HG03097 (cell line): ENCODE results near the gene TRIM58.
A peak's percentile ranks its signal among the peaks of the same experiment; 100 is the strongest.

Experiments
- ATAC-seq: cut with Tn5 transposase; IDR thresholded peaks from one replicate; pipeline ENCODE4 v1.9.1; 2021; ENCODE audit not compliant: unreplicated experiment, low FRiP score

The TRIM58 gene, protein sequence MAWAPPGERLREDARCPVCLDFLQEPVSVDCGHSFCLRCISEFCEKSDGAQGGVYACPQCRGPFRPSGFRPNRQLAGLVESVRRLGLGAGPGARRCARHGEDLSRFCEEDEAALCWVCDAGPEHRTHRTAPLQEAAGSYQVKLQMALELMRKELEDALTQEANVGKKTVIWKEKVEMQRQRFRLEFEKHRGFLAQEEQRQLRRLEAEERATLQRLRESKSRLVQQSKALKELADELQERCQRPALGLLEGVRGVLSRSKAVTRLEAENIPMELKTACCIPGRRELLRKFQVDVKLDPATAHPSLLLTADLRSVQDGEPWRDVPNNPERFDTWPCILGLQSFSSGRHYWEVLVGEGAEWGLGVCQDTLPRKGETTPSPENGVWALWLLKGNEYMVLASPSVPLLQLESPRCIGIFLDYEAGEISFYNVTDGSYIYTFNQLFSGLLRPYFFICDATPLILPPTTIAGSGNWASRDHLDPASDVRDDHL

GRCh38 chr1:247857069-247857984 lies at the start of gene TRIM58:
Gene TRIM58 (plus strand): TSS chr1:247857187. CDS start chr1:247857247, 60 bp downstream.
- ATAC-seq = peak; percentile 59

- ATAC-seq = no peak
These were observed 44.4 kb upstream of the TRIM58 start for GRCh38 chr1:247812637-247813036.

DNA sequence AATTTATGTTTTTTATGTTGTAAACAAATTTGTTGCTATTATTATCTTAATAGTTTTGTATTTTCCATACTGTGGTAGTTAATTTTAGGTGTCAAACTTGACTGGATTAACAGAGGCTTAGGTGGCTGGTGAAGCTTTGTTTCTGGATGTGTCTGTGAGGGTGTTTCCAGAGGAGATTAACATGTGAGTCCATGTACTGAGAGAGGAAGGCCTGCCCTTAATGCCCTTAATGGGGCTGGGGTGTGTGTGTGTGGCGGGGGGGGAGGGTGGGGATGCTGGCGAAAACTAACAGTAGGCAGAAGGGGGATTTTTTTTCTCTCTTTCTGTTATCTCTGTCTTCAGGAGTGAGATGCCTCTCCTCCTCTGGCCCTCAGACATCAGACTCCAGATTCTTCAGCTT lies 34.9 kb upstream of the TRIM58 start:
- ATAC-seq = no peak

DNA sequence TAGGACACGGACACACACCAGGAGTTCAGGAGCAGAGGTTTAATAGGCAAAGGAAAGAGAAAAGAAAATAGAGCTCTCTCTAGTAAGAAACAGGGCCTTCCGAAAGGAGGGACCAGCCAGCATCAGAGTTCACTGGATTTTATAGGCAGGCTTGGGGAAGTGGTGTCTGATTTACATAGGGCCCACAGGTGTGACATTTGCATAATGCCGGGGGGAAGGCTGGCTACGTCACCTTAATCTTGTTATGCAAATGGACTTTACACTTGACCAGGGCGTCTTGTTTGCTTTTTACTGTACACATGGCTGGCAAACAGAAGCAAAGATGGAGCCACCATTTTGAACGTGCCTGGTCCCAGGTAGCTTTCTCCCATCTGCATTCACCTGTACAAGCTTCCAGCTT lies 33.0 kb upstream of the TRIM58 start, which contains the start of gene OR14A16:
OR14A16 (minus strand) TSS at position 97 of the 400 bp plus-strand sequence. CDS start 8,390 bp downstream, outside the sequence.
- ATAC-seq = no peak

GRCh38 chr1:247825362-247825761 lies 31.6 kb upstream of the TRIM58 start:
- ATAC-seq = no peak

- ATAC-seq = no peak
These were observed 27.3 kb upstream of the TRIM58 start for GRCh38 chr1:247829656-247830055.

DNA sequence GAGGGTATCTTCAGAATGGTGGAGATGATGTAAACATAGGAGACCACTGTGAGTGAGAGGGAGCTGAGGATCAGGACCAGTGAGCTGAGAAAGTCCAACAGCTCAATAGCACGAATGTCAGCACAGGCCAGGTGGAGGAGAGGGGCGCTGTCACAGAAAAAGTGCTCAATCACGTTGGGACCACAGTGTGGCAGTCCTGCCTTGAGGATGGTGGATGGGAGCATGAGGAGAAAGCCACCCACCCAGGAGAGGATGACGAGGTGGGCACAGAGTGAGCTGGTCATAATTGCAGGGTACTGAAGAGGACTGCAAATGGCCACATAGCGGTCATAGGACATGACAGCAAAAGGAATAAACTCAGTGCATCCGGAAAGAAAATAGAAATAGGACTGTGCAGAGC lies 23.4 kb upstream of the TRIM58 start:
- no peak for ATAC-seq

GRCh38 chr1:247840818-247841217 lies 16.2 kb upstream of the TRIM58 start:
- no peak for ATAC-seq

- no peak for ATAC-seq
These were observed 15.2 kb upstream of the TRIM58 start, which contains the start of gene OR11L1 for GRCh38 chr1:247841796-247842195. Gene OR11L1 (minus strand): TSS chr1:247841896. CDS start chr1:247841896, 0 bp downstream.

- ATAC-seq = no peak
These were observed 13.6 kb upstream of the TRIM58 start for GRCh38 chr1:247843411-247843810.

- ATAC-seq = no peak
These were observed 11.8 kb upstream of the TRIM58 start for GRCh38 chr1:247845011-247845692.

DNA sequence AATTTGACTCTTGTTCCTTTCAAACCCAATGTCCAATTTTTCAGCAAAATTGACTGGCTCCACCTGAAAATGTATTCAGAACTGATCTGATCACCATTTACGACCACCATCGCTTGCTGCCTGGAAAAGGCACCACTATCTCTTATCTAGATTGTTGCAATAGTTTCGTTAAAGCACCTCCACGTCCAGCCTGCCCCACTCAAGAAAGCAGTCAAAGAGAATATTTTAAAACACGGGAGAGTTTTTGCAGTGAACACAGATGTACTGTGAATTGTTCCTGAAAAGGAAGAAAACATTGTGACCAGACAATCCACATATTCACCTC lies 11.3 kb upstream of the TRIM58 start:
- no peak for ATAC-seq

DNA sequence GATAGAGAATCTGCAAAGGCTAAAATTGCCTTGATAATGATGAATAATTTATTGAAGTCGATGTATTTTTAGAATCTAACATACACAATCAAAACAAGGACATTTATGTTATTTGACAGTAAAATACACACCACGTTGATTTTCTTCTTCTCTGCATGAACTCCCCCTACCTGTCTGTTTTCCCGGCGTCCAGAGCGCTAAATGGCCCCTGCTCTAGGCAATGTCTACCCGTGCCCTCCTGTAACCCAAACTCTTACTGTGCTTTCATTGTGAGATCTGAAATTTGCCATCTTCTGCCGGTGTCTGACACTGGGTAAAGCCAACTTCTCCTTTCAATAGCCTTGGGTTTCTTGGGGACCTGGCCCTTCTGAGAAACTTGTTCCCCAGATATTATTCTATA lies 8.6 kb upstream of the TRIM58 start:
- ATAC-seq = no peak

- ATAC-seq = no peak
These were observed 7.4 kb upstream of the TRIM58 start for GRCh38 chr1:247849616-247850015.

- ATAC-seq = no peak
These were observed 2.0 kb upstream of the TRIM58 start for GRCh38 chr1:247854899-247855545.

- no peak for ATAC-seq
These were observed 1.1 kb upstream of the TRIM58 start for GRCh38 chr1:247855911-247856310.

GRCh38 chr1:247857985-247858619 lies 1.1 kb downstream of the TRIM58 start:
- ATAC-seq = no peak

- no peak for ATAC-seq
These were observed 5.8 kb downstream of the TRIM58 start for GRCh38 chr1:247862756-247863155.

DNA sequence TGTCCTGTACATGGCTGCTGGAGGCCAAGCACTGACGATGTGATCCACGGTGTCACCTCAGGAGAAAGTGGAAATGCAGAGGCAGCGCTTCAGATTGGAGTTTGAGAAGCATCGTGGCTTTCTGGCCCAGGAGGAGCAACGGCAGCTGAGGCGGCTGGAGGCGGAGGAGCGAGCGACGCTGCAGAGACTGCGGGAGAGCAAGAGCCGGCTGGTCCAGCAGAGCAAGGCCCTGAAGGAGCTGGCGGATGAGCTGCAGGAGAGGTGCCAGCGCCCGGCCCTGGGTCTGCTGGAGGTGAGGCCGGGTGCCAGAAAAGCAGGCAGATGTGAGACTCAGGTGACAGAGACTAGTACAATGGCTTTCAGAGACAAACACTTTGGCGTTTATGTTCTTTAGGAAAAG lies 7.7 kb downstream of the TRIM58 start:
- ATAC-seq = no peak

DNA sequence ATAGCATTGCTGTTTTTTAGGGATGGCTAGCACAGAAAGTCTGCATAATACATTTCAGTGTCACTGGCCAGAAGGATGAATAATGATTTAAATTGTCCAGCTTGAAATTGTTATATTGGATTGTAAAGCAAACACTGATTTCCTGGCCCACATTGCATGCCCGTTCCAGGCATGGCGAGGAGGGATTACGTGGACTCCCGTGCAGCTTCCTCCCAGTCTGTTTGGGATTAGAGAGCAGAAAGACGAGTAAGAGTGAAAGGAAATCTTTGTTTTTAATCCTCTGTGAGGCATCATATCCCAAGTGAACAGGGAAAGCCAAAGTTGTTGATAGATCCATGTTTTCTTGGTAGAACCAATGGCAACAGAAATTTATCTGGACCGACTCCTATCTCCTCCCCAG lies 8.4 kb downstream of the TRIM58 start:
- ATAC-seq = no peak
